Nephron (organoid): ENCODE data around the gene MSI2.
A peak's percentile ranks its signal among the peaks of the same experiment; 100 is the strongest.

Experiments used
- H3K27ac Mint-ChIP-seq, 3 experiments: 2 replicates each; pipeline ENCODE4 v1.8.0; 2020; ENCODE audit warnings: mixed read lengths in 3 of 3, mild to moderate bottlenecking in 2 of 3, moderate library complexity in 1 of 3
- H3K27me3 Mint-ChIP-seq: 2 replicates; pipeline ENCODE4 v1.8.0; 2021; ENCODE audit warnings: low read depth, mild to moderate bottlenecking, moderate library complexity, mixed read lengths
- H3K36me3 Mint-ChIP-seq: 2 replicates; pipeline ENCODE4 v1.8.0; 2020; ENCODE audit warnings: low read depth, mixed read lengths
- H3K4me1 Mint-ChIP-seq: 2 replicates; pipeline ENCODE4 v1.8.0; 2020; ENCODE audit warnings: mixed read lengths
- H3K4me3 Mint-ChIP-seq, 3 experiments: 2 replicates each; pipeline ENCODE4 v1.8.0; 2020; ENCODE audit warnings: mild to moderate bottlenecking in 3 of 3, mixed read lengths in 3 of 3, moderate library complexity in 2 of 3
- H3K9me3 Mint-ChIP-seq: 2 replicates; pipeline ENCODE4 v1.8.0; 2020; ENCODE audit warnings: mixed read lengths
- TF ChIP-seq, protein P1 (sequence below), 3 experiments: fragments of 200-600 bp; sonication (generic); IDR thresholded peaks; one replicate each; pipeline ENCODE4 v1.5.0; 2021; ENCODE audit warnings: antibody characterized with exemption in 3 of 3; ENCODE audit not compliant: unreplicated experiment in 3 of 3

Gene MSI2

DNA sequence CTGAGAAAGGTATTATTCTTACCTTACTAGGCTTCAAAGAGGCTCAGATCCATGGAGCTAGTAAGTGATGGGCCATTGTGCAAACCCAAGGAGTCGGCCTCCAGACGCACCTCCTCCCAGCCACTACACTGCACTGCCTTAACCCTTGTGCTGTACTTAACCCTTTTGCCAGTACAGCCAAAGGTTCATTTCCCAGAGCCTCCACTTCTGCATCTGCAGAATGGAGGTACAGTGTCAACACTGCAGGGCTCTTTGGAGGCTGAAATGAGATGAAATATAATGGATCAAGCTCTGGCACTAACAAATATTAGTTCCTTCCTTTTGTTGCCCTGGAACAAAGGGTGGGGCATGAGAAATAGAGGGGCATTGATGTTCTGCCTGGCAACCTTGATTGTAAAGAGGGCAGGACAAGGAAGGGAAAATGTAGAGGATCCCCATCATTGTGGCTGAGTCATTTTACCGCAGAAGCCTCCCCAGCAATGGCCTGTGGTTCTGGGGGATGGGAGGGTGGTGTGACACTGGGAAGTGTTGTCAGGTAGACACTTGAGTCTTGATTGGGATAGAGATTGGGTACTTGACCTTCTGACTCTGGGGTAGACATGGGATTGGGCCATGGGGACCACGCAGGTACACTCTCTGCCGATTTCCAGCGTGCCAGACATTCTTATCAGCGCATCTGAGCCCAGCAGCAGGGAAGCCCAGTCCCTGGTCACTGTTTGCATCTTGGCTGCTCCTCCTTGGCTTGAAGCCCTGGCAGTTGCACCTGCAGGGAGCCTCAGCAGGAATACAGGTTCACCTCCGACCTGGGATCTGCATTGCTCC is 84.0 kb downstream of the MSI2 start:
- Mint-ChIP-seq H3K9me3 (no peaks in the 10 kb centered on the region), H3K4me3 (no peak overlapping the region), H3K27me3 (peaks cover 4% of the 10 kb centered on the region), H3K36me3 (peaks cover 44% of the 10 kb centered on the region), H3K27ac (no peak overlapping the region), H3K4me1 (peaks cover 6% of the 10 kb centered on the region)
- TF ChIP-seq, protein P1, sequence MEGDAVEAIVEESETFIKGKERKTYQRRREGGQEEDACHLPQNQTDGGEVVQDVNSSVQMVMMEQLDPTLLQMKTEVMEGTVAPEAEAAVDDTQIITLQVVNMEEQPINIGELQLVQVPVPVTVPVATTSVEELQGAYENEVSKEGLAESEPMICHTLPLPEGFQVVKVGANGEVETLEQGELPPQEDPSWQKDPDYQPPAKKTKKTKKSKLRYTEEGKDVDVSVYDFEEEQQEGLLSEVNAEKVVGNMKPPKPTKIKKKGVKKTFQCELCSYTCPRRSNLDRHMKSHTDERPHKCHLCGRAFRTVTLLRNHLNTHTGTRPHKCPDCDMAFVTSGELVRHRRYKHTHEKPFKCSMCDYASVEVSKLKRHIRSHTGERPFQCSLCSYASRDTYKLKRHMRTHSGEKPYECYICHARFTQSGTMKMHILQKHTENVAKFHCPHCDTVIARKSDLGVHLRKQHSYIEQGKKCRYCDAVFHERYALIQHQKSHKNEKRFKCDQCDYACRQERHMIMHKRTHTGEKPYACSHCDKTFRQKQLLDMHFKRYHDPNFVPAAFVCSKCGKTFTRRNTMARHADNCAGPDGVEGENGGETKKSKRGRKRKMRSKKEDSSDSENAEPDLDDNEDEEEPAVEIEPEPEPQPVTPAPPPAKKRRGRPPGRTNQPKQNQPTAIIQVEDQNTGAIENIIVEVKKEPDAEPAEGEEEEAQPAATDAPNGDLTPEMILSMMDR (IDR thresholded peaks at IDR 0.05; ENCODE audit: unreplicated experiment in 3 of 3), result no peak

DNA sequence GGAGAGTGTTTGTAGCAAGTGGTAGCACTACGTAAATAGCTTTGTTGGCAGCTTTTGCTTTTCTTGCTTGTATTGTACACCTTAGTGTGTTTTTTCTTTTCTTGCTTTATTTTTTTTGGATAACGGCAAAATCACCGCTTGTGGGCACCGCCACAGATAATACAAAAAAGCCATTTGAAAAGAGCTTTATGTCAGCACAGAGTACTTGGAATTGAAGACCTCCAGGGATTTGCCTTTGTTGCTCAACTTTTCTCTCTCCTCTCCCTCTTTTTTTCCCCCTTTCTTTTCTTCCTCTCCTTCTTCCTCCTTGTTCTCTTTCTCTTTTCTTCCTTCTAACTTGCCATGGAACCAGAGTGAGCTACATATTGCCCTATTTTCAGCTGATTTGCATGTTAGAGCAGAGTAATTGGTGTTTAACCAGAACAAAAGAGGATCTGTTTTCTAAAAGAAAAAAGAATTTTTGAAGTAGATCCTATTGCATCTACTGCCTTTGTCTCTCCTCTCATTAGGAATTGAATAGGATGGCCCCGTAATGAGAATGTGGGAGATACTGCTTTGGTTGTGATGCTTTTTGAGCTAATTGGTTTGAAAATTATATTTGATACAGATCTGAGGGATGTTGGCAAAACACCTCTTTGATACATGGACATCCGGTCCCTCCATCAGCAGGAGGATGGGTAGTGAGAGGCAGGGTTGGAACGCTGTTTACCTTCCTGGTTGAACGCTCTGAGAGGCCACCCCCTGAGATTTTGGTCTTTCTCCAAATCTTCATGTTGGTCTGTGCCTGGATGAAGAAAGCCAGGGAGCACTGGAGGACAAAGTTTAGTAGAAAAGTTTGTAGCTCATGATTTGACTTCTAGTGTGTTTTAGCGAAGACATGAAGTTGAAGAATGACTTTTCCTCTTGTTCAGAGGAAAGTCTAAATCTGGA is 85.6 kb downstream of the MSI2 start:
- Mint-ChIP-seq H3K4me1 (peaks cover 6% of the 10 kb centered on the region), H3K27me3 (peaks cover 4% of the 10 kb centered on the region), H3K27ac (peak overlapping the region in 1 of 3 experiments; percentile 55), H3K36me3 (peaks cover 31% of the 10 kb centered on the region), H3K9me3 (no peaks in the 10 kb centered on the region), H3K4me3 (no peak overlapping the region)
- TF ChIP-seq, protein P1 (IDR thresholded peaks at IDR 0.05; ENCODE audit: unreplicated experiment in 3 of 3), result no peak

DNA sequence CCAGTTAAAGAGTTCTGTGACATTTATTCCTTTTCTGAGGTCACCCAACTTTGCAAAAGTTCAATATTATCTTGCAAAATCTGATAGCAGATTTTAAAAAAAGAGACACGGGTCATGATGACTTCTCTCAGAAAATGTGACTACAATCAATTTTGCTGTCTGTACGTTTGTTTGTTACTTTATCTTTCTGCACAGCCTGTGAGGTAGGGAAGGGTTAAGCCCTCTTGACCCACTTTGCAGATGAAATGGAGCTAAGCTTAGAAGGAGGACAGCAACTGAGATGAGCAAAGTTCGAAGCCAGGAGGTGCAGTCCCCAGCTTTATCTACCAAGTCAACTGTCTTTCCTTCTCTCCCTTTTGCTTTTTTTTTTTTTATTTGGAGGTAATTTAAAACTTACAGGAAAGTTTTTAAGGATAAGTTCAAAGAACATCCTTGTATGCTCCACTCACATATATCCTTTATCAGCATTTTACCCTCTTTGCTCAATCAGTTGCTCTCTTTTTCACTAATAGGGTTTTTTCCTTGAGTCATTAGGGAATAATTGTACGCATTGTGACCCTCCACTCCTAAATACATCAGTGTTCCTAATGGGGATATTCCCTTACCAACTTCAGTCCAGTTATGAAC is 86.8 kb downstream of the MSI2 start:
- Mint-ChIP-seq H3K36me3 (peaks cover 35% of the 10 kb centered on the region), H3K4me3 (no peak overlapping the region), H3K9me3 (no peaks in the 10 kb centered on the region), H3K27ac (peak overlapping the region in 1 of 3 experiments; percentile 22), H3K27me3 (peaks cover 4% of the 10 kb centered on the region), H3K4me1 (peaks cover 6% of the 10 kb centered on the region)
- TF ChIP-seq, protein P1 (IDR thresholded peaks at IDR 0.05; ENCODE audit: unreplicated experiment in 3 of 3), result no peak

DNA sequence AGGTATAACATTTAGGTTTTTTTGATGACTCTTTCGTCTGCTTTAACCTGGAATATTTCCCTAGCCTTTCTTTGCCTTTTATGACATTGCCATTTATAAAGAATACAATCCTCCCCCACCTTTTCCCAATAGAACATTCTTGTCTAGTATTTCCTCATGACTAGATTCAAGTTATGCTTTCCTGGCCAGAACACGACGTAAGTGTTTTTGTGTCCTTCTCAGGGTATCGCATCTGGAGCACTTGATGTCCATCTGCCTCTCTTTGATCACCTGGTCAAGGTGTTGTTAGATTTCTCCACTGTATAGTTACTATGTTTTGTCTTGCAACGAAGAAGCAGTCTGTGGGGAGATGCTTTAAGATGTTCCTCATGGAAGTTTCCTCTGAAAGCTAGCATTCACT is 87.4 kb downstream of the MSI2 start:
- peak overlapping the region in 1 of 3 experiments; percentile 22 for H3K27ac Mint-ChIP-seq
- no peaks in the 10 kb centered on the region for H3K9me3 Mint-ChIP-seq
- peaks cover 6% of the 10 kb centered on the region for H3K4me1 Mint-ChIP-seq

DNA sequence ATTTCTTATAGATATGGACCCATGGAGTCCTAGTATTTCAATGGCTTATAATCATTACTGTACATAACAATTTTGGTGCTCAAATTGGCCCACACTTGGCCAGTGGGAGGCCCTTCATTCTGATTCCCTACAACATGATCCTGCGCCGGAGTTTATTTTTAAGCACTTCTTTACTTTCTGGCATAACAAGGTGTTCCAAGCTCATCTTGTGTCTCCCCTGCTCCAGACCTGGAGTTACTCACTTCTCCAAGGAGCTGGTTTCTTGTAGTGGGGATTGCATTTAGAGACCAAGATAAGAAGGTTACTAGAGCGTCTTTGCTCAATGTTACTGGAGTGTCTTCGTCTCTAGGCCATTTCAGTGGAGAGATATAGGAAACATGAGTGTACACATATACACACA is 87.9 kb downstream of the MSI2 start:
- TF ChIP-seq, protein P1 (IDR thresholded peaks at IDR 0.05; ENCODE audit: unreplicated experiment in 3 of 3), result no peak
- Mint-ChIP-seq H3K9me3 (no peaks in the 10 kb centered on the region), H3K36me3 (peaks cover 43% of the 10 kb centered on the region), H3K4me1 (peaks cover 6% of the 10 kb centered on the region), H3K27me3 (peaks cover 7% of the 10 kb centered on the region), H3K4me3 (no peak overlapping the region), H3K27ac (no peak overlapping the region)

More for the DNA sequence above, 87.4 kb downstream of the MSI2 start:
- no peak overlapping the region for H3K4me3 Mint-ChIP-seq
- TF ChIP-seq, protein P1 (IDR thresholded peaks at IDR 0.05; ENCODE audit: unreplicated experiment in 3 of 3), result no peak
- peaks cover 4% of the 10 kb centered on the region for H3K27me3 Mint-ChIP-seq
- H3K36me3 Mint-ChIP-seq, result peaks cover 41% of the 10 kb centered on the region
